ENCODE data around the gene SHLD2. TPM values are rescaled to one million over a fixed set of nuclear protein-coding genes. Genes with fewer than 3 reads are reported as not detected.
A peak's percentile ranks its signal among the peaks of the same experiment; 100 is the strongest.
"Not testable (repeated sequence)": the region's sequence is repeated elsewhere in the genome, so short reads cannot be mapped to it uniquely, and the experiment has no call there.

SHLD2 gene
- total RNA-seq, 1 donor from 2014 or later: 40.9 TPM

DNA sequence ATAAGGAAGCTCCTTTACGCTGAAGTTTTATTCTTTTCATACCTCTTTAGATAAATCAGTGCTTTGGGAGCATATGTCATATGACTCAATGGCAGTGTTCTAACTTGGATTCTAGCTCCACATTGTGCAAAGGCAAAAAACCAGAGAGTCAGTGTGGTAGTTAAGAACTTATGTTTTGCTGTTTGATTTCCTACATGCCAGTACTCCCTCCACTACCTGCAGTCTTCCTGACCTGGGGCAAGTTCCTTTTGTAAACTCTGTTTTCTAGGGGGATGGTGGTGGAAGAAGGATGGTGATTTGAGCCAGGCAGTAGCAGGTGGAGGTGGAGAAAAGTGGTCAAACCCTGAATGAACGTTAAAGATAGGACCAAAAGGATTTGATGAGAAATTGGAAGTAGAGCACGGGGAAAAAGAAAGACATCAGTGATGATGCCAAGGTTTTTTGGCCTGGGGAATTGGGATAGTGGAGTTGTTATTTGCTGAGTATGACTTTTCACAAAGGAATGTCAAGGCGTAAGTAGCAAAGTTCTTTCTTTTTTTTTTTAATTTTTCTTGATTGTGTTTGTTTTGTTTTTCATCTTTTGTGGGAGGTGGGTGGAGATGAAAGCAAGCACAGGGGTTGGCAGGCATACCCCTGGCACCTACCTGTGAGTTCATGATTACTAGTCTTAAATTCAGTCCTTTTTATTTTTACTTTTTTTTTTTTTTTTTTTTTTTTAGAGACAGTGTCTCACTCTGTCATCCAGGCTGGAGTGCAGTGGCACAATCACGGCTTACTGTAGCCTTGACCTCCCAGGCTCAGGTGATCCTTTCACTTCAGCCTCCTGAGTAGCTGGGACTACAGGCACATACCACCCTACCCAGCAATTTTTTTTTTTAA, 47.5 kb downstream of the SHLD2 start:
- not testable (repeated sequence) for DNase-seq

DNA sequence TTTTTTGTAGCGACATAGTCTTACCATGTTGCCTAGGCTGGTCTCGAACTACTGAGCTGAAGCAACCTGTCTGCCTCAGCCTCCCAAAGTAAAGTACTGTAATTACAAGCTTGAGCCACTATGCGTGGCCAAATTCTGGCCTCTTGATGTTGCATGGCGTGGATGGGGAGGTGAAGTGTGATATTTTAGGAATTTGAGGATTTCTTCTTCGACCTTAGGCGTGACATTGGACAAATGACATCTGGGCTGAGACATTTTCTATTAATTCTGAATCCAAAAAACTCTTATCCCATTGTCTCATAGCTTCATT, 48.1 kb downstream of the SHLD2 start:
- DNase-seq: not testable (repeated sequence)

DNA sequence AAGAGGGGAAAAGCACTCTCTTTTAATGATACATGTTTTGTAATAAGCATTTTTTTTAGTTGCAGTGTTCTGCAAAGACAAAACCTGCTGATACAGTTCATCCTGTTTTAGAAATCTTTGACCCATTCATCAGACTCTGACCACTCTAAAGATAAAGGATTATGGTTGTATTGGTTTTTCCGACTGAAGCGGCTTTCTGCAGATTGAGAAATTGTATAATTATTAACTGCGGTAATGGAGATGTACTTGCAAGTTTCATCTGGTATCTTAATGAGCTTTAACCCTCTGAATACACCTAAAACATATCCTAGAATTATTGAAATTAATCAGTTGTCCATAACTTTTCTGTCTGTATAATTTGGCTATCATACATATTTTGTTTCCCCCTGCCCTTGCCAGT, 50.6 kb downstream of the SHLD2 start:
- DNase-seq: not testable (repeated sequence)

GRCh38 chr10:87149020-87149609, 54.1 kb downstream of the SHLD2 start:
- not testable (repeated sequence) for DNase-seq

GRCh38 chr10:87151516-87151915, 56.5 kb downstream of the SHLD2 start:
- not testable (repeated sequence) for DNase-seq

DNA sequence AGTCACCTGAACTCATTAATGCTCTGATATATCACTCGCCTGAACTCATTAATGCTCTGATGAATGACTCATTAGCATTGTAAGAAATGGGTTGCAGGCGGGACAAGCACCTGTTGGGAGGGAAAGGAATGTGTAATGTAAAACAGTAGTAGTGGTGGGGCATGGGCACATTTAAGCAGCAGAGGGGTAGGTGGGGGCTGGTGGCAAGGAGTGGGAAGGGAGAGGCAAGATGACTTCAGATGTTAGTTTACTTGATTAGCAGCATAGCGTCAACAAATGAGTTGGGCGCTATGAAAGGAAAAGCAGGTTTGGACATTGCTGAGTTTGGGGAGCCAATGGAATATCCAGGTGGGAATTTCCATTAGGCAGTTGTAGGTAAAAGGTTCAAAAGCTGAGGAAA, 61.8 kb downstream of the SHLD2 start:
- not testable (repeated sequence) for DNase-seq

DNA sequence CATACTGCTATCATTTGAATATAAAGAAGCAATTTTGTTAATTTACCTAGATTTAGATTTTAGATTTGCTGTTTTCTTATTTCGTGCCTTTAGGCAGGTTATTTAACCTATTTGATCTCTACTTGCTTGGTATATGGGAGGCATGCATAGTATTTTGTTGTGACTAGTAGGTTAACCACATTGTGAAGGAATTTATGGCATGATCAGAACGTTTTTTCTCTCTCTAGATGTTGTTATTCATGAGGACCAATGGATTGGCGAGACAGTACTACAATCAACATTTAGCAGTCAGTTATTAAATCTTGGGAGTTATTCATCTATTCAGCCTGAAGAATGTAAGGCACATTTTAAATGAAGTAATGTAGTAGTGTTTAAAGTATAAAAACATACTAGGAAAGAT, 62.8 kb downstream of the SHLD2 start:
- not testable (repeated sequence) for DNase-seq

- DNase-seq: not testable (repeated sequence)
Measured at GRCh38 chr10:87162703-87163293, 67.8 kb downstream of the SHLD2 start.

- not testable (repeated sequence) for DNase-seq
Measured at GRCh38 chr10:87163414-87163813, 68.4 kb downstream of the SHLD2 start.

- not testable (repeated sequence) for DNase-seq
Measured at GRCh38 chr10:87169857-87170256, 74.9 kb downstream of the SHLD2 start.

- not testable (repeated sequence) for DNase-seq
Measured at GRCh38 chr10:87170705-87171104, 75.7 kb downstream of the SHLD2 start.

- not testable (repeated sequence) for DNase-seq
Measured at GRCh38 chr10:87171670-87172069, 76.7 kb downstream of the SHLD2 start.

GRCh38 chr10:87172178-87172577, 77.2 kb downstream of the SHLD2 start:
- not testable (repeated sequence) for DNase-seq

GRCh38 chr10:87177587-87177986, 82.6 kb downstream of the SHLD2 start:
- not testable (repeated sequence) for DNase-seq

- DNase-seq: not testable (repeated sequence)
Measured at GRCh38 chr10:87184421-87184820, 89.4 kb downstream of the SHLD2 start.

GRCh38 chr10:87186016-87186415, 91.0 kb downstream of the SHLD2 start:
- DNase-seq: not testable (repeated sequence)

DNA sequence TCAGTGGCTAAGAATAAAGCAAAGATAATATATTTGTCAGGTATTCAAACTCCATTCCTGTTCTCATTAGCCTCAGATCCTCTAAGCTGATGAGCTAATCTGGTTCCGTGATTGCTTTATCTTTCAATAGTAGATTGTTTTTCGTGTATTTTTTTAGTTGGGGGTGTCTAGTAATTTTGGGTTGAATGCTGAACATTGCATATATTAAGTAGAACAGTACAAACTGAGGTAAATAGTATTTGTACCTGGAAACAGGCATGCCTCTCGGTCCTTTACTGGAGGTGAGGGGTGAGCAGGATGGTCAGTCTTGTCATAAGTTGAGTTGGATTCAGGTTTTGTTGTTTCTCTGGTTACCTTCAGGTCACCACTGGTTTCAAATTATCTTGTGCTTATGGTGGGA, 92.6 kb downstream of the SHLD2 start:
- DNase-seq: not testable (repeated sequence)

DNA sequence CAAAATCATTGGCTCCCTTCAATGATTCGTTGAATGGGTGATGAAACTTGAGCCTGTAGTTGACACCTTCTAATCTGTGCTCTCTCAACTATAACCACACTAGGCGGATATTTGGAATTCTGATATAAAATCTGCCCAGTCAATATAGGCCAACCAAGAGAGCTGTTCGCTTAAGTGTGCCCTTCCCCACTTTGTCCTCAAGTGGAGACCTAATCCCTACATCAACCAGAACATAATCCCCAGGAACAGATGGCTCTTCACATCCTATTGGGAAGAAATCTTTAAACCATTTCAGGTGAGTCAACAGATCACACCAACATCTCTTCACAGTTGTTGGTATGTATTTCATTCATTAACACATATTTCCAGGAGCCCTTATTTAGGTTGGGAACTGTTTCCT, 96.8 kb downstream of the SHLD2 start:
- peak; percentile 5 for DNase-seq

GRCh38 chr10:87200924-87201323, 105.9 kb downstream of the SHLD2 start:
- peak; percentile 57 for DNase-seq

- DNase-seq: not testable (repeated sequence)
Measured at GRCh38 chr10:87204801-87205200, 109.8 kb downstream of the SHLD2 start.

DNA sequence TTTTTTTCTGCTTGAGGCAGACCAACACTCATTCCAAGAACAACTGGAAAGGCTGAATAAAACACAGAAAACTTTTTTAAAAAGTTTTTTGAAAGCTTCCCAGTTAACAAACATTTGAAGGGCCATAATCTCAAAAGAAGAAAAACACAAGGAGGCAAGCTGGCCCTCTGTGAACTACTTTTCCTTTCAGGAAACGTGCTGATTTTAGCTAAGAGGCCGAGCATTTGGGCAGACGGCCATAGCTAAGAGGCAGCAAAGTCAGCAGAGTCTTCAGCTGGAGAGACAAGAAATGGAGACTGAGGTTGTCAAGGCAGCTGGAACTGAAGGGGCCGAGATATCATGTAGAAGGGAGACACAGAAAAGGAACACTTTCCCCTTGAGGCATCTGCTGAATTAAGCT, 111.9 kb downstream of the SHLD2 start:
- not testable (repeated sequence) for DNase-seq

GRCh38 chr10:87210309-87210708, 115.3 kb downstream of the SHLD2 start:
- not testable (repeated sequence) for DNase-seq

DNA sequence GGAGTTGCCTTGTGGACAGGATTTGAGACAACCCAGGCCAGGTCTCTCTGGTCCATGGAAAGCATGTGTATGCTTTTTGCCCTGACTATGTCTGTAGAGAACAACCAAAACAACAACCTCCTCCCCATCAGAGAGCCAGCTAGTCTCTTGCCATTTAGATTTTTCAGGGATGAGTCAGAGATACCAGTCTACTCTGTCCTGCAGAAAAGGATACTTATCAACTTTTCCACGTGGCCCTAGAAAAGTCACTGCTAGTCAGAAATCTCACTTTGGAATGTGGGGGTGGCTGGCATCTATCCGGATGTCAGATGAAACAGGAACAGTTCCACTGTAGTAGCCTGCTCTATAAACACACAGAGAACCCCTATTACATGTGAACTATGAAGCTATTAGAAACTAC, 116.8 kb downstream of the SHLD2 start:
- DNase-seq: not testable (repeated sequence)
